Measurements from ENCODE around the gene OTUD7B.

DNA sequence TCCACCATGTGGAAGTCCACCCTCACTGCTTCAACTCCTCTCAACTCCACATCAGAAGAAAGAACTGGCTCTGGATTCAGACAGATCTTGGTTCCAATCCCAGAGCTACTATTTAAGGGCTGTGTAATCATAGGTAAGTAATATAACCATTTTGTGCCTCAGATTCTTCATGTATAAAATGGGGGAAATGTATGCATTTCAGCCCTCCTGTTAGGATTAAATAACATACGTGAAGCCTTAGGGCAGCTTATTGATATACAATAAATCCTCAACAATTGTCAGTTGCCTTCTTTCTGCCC is 23.3 kb downstream of the OTUD7B start:
- TF ChIP-seq POLR2AphosphoS5 (IDR thresholded peaks at IDR 0.05; ENCODE audit: low read depth, low read length) (no peak), SIN3A (IDR thresholded peaks at IDR 0.05; ENCODE audit: borderline replicate concordance, insufficient read depth, low read length) (no peak), FOXP2 (optimal IDR thresholded peaks at IDR 0.05; ENCODE audit: borderline replicate concordance, extremely low read depth, extremely low read length, insufficient read depth) (no peak)
- TF ChIP-seq, protein P1, sequence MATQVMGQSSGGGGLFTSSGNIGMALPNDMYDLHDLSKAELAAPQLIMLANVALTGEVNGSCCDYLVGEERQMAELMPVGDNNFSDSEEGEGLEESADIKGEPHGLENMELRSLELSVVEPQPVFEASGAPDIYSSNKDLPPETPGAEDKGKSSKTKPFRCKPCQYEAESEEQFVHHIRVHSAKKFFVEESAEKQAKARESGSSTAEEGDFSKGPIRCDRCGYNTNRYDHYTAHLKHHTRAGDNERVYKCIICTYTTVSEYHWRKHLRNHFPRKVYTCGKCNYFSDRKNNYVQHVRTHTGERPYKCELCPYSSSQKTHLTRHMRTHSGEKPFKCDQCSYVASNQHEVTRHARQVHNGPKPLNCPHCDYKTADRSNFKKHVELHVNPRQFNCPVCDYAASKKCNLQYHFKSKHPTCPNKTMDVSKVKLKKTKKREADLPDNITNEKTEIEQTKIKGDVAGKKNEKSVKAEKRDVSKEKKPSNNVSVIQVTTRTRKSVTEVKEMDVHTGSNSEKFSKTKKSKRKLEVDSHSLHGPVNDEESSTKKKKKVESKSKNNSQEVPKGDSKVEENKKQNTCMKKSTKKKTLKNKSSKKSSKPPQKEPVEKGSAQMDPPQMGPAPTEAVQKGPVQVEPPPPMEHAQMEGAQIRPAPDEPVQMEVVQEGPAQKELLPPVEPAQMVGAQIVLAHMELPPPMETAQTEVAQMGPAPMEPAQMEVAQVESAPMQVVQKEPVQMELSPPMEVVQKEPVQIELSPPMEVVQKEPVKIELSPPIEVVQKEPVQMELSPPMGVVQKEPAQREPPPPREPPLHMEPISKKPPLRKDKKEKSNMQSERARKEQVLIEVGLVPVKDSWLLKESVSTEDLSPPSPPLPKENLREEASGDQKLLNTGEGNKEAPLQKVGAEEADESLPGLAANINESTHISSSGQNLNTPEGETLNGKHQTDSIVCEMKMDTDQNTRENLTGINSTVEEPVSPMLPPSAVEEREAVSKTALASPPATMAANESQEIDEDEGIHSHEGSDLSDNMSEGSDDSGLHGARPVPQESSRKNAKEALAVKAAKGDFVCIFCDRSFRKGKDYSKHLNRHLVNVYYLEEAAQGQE (IDR thresholded peaks at IDR 0.05; ENCODE audit: insufficient read depth in 1 of 2, low read depth in 2 of 2, low read length in 2 of 2) = no peak

Measured in PFSK-1 (cell line).